Endothelial cell of umbilical vein (primary cell): ENCODE results near the gene CFLAR. TPM values are rescaled to one million over a fixed set of nuclear protein-coding genes. Genes with fewer than 3 reads are reported as not detected.
A peak's percentile ranks its signal among the peaks of the same experiment; 100 is the strongest.

Experiments used
- BruUV-seq: library from RNA; stranded (reverse); fragments of 400-500 nt; replicated peaks from 2 replicates; lab custom pipeline; 2021; lab: Mats Ljungman, UMichigan
- CTCF ChIA-PET: fragments of 300-600, 350-600 bp; sonication (Branson Sonifier 250); formaldehyde crosslinking; loops from one replicate; lab custom pipeline; 2021; ENCODE audit warnings: antibody characterized with exemption, inconsistent platforms; lab: Charles Lee
- POLR2A ChIA-PET: fragments of 300-600, 350-600 bp; sonication (Branson Sonifier 250); formaldehyde crosslinking; loops from one replicate; lab custom pipeline; 2021; ENCODE audit warnings: antibody characterized with exemption, inconsistent platforms; lab: Charles Lee
- DNase-seq: peaks from one replicate; pipeline ENCODE4 v3.0.0-alpha.2; 2011; ENCODE audit warnings: low read depth, low spot score
- FAIRE-seq: peaks from 2 replicates; lab custom pipeline; 2011; peaks lifted over from hg19 to GRCh38; lab: Jason Lieb, UNC
- H2AFZ ChIP-seq: 2 replicates; pipeline ENCODE4 v1.6.0; 2012; ENCODE audit warnings: low read depth, low read length, control low read depth, inconsistent platforms
- H3K27ac ChIP-seq: 2 replicates; pipeline ENCODE4 v1.5.1; 2011; ENCODE audit warnings: low read depth, mild to moderate bottlenecking, control low read depth, low read length, moderate library complexity; ENCODE audit not compliant: insufficient read depth
- H3K27me3 ChIP-seq, 2 experiments: 2 replicates each; pipeline versions ENCODE4 v1.6.0 to v1.6.1; 2011; ENCODE audit warnings: low read length in 2 of 2, mixed read lengths in 1 of 2; ENCODE audit not compliant: control insufficient read depth in 2 of 2, insufficient read depth in 2 of 2
- H3K36me3 ChIP-seq, 2 experiments: 2 replicates in 1 of 2; 3 replicates in 1 of 2; pipeline ENCODE4 v1.5.1; 2011; ENCODE audit warnings: low read length in 2 of 2, mild to moderate bottlenecking in 1 of 2, moderate library complexity in 1 of 2; ENCODE audit not compliant: control insufficient read depth in 2 of 2, insufficient read depth in 2 of 2; ENCODE audit errors: extremely low read depth in 1 of 2
- H3K4me1 ChIP-seq: 3 replicates; pipeline ENCODE4 v1.5.1; 2011; ENCODE audit warnings: mild to moderate bottlenecking, low read length; ENCODE audit not compliant: control insufficient read depth, insufficient read depth; ENCODE audit errors: extremely low read depth
- H3K4me2 ChIP-seq: 2 replicates; pipeline ENCODE4 v1.6.1; 2011; ENCODE audit warnings: low read length, control low read depth, mixed read lengths; ENCODE audit not compliant: insufficient read depth
- H3K4me3 ChIP-seq, 3 experiments: fragments of 200-600 bp in 1 of 3; sonication (generic), shearing (Covaris generic) in 1 of 3; replicated peaks in 1 of 3; 2 replicates each; pipeline ENCODE4 v1.5.1; 2011 to 2016; ENCODE audit warnings: control low read depth in 3 of 3, low read length in 3 of 3, mild to moderate bottlenecking in 2 of 3, inconsistent platforms in 1 of 3, low read depth in 1 of 3, moderate library complexity in 1 of 3; ENCODE audit not compliant: insufficient read depth in 1 of 3
- H3K79me2 ChIP-seq: 2 replicates; pipeline ENCODE4 v1.6.0; 2012; ENCODE audit warnings: low read length, inconsistent platforms; ENCODE audit not compliant: control insufficient read depth, insufficient read depth
- H3K9ac ChIP-seq: replicated peaks from 2 replicates; pipeline ENCODE3; 2011; ENCODE audit warnings: low read length, control low read depth; ENCODE audit not compliant: insufficient read depth; ENCODE audit errors: extremely low read depth
- H3K9me1 ChIP-seq: replicated peaks from 3 replicates; pipeline ENCODE4 v1.6.0; 2011; ENCODE audit warnings: mild to moderate bottlenecking, low read length; ENCODE audit not compliant: control insufficient read depth, insufficient read depth; ENCODE audit errors: extremely low read depth
- H3K9me3 ChIP-seq: replicated peaks from 2 replicates; pipeline ENCODE4 v1.5.1; 2012; ENCODE audit warnings: low read length, inconsistent platforms; ENCODE audit not compliant: control insufficient read depth, insufficient read depth
- H4K20me1 ChIP-seq: replicated peaks from 2 replicates; pipeline ENCODE3; 2011; ENCODE audit warnings: mild to moderate bottlenecking, low read length; ENCODE audit not compliant: control insufficient read depth, insufficient read depth; ENCODE audit errors: extremely low read depth
- CTCF ChIP-seq, 2 donors: IDR thresholded peaks; 1 replicate in 1 of 2; 2 replicates in 1 of 2; pipeline ENCODE4 v1.5.1; 2011; ENCODE audit warnings: low read length in 2 of 2, mild to moderate bottlenecking in 2 of 2, moderate library complexity in 2 of 2, control low read depth in 1 of 2, inconsistent platforms in 1 of 2, low read depth in 1 of 2; ENCODE audit not compliant: insufficient read depth in 1 of 2; ENCODE audit errors: extremely low read depth in 1 of 2
- EZH2 ChIP-seq: IDR thresholded peaks from 2 replicates; pipeline ENCODE4 v1.6.1; 2012; ENCODE audit warnings: borderline replicate concordance, low read depth, mild to moderate bottlenecking, moderate library complexity, low read length, inconsistent platforms; ENCODE audit not compliant: severe bottlenecking
- FOS ChIP-seq: IDR thresholded peaks from 2 replicates; pipeline ENCODE4 v1.6.1; 2011; ENCODE audit warnings: mild to moderate bottlenecking, low read length, moderate library complexity, borderline replicate concordance; ENCODE audit not compliant: insufficient read depth
- GATA2 ChIP-seq: IDR thresholded peaks from 2 replicates; pipeline ENCODE4 v1.7.0; 2011; ENCODE audit warnings: low read depth, mild to moderate bottlenecking, moderate library complexity, mixed read lengths, low read length; ENCODE audit not compliant: insufficient read length, insufficient read depth
- JUN ChIP-seq: IDR thresholded peaks from 2 replicates; pipeline ENCODE4 v1.6.1; 2011; ENCODE audit warnings: borderline replicate concordance, low read depth; ENCODE audit not compliant: insufficient read length, insufficient read depth
- MAX ChIP-seq: IDR thresholded peaks from 2 replicates; pipeline ENCODE4 v1.6.1; 2011; ENCODE audit not compliant: insufficient read depth, insufficient read length
- MYC ChIP-seq: IDR thresholded peaks from one replicate; pipeline ENCODE4 v1.6.1; 2011; ENCODE audit warnings: mild to moderate bottlenecking, low read depth, low read length
- POLR2A ChIP-seq: IDR thresholded peaks from 2 replicates; pipeline ENCODE4 v1.6.1; 2012; ENCODE audit warnings: low read depth, mild to moderate bottlenecking, control low read depth, low read length
- POLR2AphosphoS5 ChIP-seq: IDR thresholded peaks from 2 replicates; pipeline ENCODE4 v1.6.1; 2012; ENCODE audit warnings: low read depth, mild to moderate bottlenecking, control low read depth, low read length, moderate library complexity; ENCODE audit not compliant: insufficient read depth
- dilution Hi-C: fragments of 300-500 bp; cut with MboI; formaldehyde crosslinking; loops from one replicate; pipeline ENCODE4 v1.15.0; 2019; ENCODE audit warnings: low sequenced_read_pairs; ENCODE audit not compliant: extremely low pct_ligation_motif_present
- intact Hi-C: fragments of 100-400 bp; cut with micrococcal nuclease; formaldehyde crosslinking; loops from one replicate; pipeline ENCODE4 v1.10.0; 2022
- polyA plus RNA-seq, 4 experiments: library from polyadenylated mRNA; depleted of rRNA in 3 of 4; stranded (reverse) in 3 of 4; unstranded in 1 of 4; fragments of >200 nt; gene quantifications; 2 replicates each; pipeline versions ENCODE4 v1.2.1 to v1.2.3, GENCODE V29; 2011 to 2012; ENCODE audit warnings: missing spikeins in 1 of 4
- total RNA-seq: library from RNA; stranded (reverse); gene quantifications from 2 replicates; pipeline ENCODE4 v1.2.3, GENCODE V29; 2021

Gene CFLAR
- total and polyA plus RNA-seq, 2 donors (not counting 3 experiments of a cell fraction or from before 2014, with no cell fraction given), result 104 to 260 TPM

- no peak for DNase-seq
- ChIA-PET POLR2A (no interaction called here), CTCF (interaction anchor here (3.0 to 3.8 kb wide), 3 partner anchors 9 to 55 kb away, joined by 10 to 33 read pairs (median 19); no protein-coding TSS in a partner anchor)
- no peak for FAIRE-seq
- Histone ChIP-seq H3K27me3 (no peaks in the 10 kb centered on the region), H3K27ac (no peak overlapping the region), H2AFZ (no peak overlapping the region), H3K4me3 (peak overlapping the region in 1 of 3 experiments; percentile 99), H3K9ac (no peak overlapping the region), H3K9me1 (no peaks in the 10 kb centered on the region), H3K36me3 (peaks cover 5 to 9% of the 10 kb centered on the region in 2 experiments), H3K4me1 (peaks cover 70% of the 10 kb centered on the region), H3K79me2 (peaks cover 87% of the 10 kb centered on the region), H3K4me2 (peak overlapping the region; percentile 99), H3K9me3 (no peaks in the 10 kb centered on the region), H4K20me1 (no peaks in the 10 kb centered on the region)
- intact Hi-C loops, result no loop called here
- TF ChIP-seq MYC, result no peak
- TF ChIP-seq EZH2, result no peak
- TF ChIP-seq POLR2A, result no peak
- TF ChIP-seq MAX, result no peak
- TF ChIP-seq POLR2AphosphoS5, result no peak
- TF ChIP-seq CTCF (IDR thresholded peaks at IDR 0.05; ENCODE audit: extremely low read depth in 1 of 2, insufficient read depth in 1 of 2, low read depth in 1 of 2, low read length in 2 of 2), result no peak
- no peak for TF ChIP-seq FOS
- no peak for TF ChIP-seq GATA2
- TF ChIP-seq JUN, result no peak
- no TSS peak for BruUV-seq
- dilution Hi-C loops, result no loop called here
Measured at GRCh38 chr2:201122276-201122675, 6.3 kb downstream of the CFLAR start.
